Fibroblast of the aortic adventitia (primary cell): ENCODE data around the gene MOAP1. TPM values are rescaled to one million over a fixed set of nuclear protein-coding genes. Genes with fewer than 3 reads are reported as not detected.
A peak's percentile ranks its signal among the peaks of the same experiment; 100 is the strongest.
"Not testable (repeated sequence)": the region's sequence is repeated elsewhere in the genome, so short reads cannot be mapped to it uniquely, and the experiment has no call there.

Experiments
- DNase-seq: peaks from one replicate; pipeline ENCODE4 v3.0.0-alpha.2; 2010; ENCODE audit warnings: low read depth
- H3K4me3 ChIP-seq: 2 replicates; pipeline ENCODE4 v1.5.1; 2011; ENCODE audit warnings: low read depth, mild to moderate bottlenecking, control low read depth, low read length, moderate library complexity
- total RNA-seq: library from RNA; depleted of rRNA; stranded (reverse); fragments of >200 nt; gene quantifications from 2 replicates; pipeline ENCODE4 v1.2.3, GENCODE V29; 2012; ENCODE audit warnings: low replicate concordance
- TF ChIP-seq, protein P1 (sequence below): IDR thresholded peaks from 2 replicates; pipeline ENCODE4 v1.5.1; 2011; ENCODE audit warnings: mild to moderate bottlenecking, low read length, control low read depth, inconsistent platforms; ENCODE audit not compliant: insufficient read depth

MOAP1 gene, protein sequence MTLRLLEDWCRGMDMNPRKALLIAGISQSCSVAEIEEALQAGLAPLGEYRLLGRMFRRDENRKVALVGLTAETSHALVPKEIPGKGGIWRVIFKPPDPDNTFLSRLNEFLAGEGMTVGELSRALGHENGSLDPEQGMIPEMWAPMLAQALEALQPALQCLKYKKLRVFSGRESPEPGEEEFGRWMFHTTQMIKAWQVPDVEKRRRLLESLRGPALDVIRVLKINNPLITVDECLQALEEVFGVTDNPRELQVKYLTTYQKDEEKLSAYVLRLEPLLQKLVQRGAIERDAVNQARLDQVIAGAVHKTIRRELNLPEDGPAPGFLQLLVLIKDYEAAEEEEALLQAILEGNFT
- 5.7 and 12.7 TPM in 2 replicates for total RNA-seq

DNA sequence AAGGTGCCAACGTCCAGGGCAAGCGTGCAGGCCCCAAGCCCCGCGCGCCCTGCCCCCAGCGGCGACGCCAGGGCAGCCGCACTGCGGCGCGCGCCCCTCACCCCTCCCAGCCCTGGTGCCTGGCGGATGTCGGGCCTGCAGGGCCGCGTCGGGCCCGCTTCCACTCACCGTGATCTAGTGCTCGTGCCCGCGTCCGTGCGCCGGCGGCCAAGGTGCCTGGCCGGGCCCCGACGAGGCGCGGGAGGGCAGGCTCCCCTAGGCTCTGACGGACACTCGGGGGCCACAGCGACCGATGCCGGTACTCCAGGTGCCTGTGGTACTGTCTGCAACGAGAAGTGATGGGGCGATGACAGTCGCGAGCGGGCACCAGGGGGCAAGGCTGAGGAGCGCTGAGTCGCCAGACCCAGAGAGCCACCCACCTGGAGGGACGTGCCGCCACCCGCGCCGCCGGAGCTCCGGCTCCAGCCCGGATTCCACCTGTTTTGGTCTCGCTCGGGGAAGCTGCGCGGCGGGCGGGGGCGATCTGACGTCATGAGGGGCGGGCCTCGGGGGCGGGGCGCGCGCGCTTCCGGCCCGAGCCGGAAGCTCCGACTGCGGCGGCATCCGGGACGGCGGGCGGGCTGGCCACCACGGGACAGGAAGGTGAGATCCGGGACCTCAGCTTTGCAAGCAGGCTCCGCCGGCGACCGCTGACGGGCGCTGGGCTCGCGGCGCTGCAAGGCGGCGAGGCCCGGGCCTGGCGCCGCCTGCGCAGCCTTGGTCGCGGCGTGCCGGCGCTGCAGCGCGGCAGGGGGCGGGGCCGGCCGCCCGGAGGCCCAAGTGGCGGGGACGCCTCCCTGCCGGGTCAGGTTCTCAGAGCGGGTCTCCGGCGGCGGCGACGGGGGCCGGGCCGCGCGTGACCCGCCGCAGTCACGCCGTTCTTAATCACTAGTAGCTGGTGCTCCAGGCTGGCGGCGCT, at the start of gene MOAP1, which contains the start of gene LYSET:
TSS of gene MOAP1 (minus strand) at position 507 of the 958 bp plus-strand sequence. CDS start 655 bp downstream, outside the sequence.
TSS of gene LYSET (plus strand) at position 927 of the 958 bp plus-strand sequence. CDS start 89 bp downstream, outside the sequence.
- peak within 1 kb of the TSS; percentile 96 for H3K4me3 ChIP-seq
- TF ChIP-seq, protein P1, sequence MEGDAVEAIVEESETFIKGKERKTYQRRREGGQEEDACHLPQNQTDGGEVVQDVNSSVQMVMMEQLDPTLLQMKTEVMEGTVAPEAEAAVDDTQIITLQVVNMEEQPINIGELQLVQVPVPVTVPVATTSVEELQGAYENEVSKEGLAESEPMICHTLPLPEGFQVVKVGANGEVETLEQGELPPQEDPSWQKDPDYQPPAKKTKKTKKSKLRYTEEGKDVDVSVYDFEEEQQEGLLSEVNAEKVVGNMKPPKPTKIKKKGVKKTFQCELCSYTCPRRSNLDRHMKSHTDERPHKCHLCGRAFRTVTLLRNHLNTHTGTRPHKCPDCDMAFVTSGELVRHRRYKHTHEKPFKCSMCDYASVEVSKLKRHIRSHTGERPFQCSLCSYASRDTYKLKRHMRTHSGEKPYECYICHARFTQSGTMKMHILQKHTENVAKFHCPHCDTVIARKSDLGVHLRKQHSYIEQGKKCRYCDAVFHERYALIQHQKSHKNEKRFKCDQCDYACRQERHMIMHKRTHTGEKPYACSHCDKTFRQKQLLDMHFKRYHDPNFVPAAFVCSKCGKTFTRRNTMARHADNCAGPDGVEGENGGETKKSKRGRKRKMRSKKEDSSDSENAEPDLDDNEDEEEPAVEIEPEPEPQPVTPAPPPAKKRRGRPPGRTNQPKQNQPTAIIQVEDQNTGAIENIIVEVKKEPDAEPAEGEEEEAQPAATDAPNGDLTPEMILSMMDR: no peak
- peak; percentile 68 for DNase-seq

DNA sequence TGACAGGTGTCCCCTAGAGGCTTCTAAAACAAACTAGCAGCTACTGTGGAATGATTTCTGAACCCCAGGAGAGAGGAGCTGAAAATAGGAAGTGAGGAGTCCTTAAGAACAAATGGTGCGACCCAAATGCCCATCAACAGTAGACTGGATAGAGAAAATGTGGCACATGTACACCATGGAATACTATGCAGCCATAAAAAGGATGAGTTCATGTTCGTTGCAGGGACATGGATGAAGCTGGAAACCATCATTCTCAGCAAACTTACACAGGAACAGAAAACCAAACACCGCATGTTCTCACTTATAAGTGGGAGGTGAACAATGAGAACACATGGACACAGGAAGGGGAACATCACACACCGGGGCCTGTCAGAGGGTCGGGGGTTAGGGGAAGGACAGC, 48.4 kb upstream of the MOAP1 start:
- H3K4me3 ChIP-seq, DNase-seq: not testable (repeated sequence)

DNA sequence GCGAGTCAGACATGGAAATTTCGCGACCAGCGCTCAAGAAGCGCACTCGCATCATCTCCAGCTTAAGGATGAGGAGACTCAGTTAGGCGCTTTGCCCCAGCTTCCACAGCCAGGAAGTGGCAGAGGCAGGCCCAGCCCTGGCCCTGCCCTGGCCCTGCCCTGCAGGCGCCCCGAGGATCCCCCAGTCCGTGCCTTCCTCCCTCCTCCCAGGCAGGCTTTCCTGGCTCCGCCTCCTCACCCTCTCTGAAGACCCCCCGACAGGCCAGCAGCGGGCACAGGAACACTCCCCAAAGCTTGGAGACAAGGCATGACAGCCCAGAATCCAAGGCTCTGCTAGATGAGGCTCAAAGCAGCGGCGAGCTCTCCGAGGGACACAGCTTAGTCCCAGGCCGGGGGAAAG, 47.5 kb upstream of the MOAP1 start:
- H3K4me3 ChIP-seq: peak overlapping the region; percentile 76
- no peak for DNase-seq
- TF ChIP-seq, protein P1: no peak

DNA sequence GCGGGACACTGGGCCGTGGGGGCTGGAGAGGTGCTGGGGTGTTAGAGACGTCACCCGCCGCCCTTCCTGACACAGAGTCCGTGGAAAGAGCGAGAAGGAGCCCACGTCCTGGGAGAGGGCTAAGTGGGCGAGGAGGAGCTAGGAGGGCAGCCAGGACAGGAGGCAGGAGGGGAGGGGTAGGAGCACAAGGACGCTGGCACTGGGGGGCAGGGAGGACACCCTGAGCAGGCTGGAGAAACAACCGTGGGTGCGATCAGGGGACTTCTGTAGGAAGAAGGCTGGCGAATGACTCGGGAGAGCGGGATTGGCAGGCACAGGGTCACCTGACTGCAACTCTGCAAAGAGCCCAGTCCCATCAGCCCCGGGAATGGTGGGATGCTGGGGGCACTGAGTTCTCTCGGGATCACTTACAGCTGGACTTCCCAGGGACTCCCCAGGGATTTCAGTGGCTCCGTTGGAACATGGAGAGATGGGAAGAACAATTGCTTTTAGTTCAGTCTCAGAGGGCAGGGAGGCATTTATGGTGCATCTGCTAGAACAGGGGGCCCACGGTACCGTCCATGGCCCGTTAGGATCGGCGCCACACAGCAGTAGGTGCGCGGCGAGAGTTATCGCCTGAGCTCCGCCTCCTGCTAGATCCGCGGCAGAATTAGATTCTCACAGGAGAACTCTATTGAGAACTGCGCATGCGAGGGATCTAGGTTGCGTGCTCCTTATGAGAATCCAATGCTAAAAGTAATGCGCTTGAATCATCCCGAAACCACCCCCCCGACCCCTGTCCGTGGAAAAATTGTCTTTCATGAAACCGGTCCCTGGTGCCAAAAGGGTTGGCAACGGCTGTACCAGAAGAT, 46.7 kb upstream of the MOAP1 start:
- TF ChIP-seq, protein P1: no peak
- H3K4me3 ChIP-seq: peak overlapping the region; percentile 76
- peak; percentile 60 for DNase-seq

DNA sequence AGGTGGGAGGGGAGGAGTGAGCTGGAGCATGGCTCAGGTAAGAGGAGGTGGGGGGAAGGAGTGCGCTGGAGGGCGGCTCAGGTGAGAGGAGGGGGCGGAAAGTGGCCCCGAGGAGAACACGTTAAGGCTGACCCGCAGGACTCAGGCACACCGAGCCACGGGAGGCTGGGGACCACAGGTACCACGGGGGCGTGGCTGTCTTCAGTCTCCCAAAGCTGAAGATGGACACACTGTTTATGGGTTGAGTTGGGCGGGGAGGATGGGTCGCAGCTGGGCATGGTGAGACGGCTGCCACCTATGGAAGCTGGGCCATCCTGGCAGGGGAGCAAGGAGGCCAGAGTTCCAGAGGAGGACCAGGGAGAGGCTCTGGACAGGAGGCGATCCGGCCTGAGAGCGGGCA, 45.8 kb upstream of the MOAP1 start:
- H3K4me3 ChIP-seq: no peak overlapping the region
- TF ChIP-seq, protein P1: no peak
- no peak for DNase-seq

DNA sequence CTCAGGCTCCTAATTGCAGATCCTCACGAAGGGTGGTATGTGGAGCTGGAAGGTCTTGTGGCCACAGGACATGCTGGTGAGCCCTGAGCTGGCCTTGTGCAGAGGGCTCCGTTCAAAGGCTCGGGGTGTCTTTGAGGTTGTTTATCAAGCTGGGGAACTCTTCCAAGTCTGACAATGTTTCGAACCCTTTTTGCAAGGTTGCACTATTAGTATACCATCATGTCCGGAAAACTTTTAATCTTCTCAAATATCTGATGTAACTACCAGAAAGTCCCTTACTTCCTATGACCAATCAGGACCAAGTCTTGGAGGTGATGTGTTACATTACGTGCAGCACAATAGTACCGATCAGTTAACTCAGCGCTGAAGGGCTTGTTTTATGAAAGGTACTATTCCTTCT, 43.9 kb upstream of the MOAP1 start:
- no peak for DNase-seq
- H3K4me3 ChIP-seq: no peak overlapping the region
- TF ChIP-seq, protein P1: no peak
